GM19455 (cell line): ENCODE measurements around the gene RPL6.

ENCODE experiments used
- ATAC-seq: cut with Tn5 transposase; IDR thresholded peaks from one replicate; pipeline ENCODE4 v1.9.1; 2021; ENCODE audit not compliant: unreplicated experiment

The RPL6 gene

DNA sequence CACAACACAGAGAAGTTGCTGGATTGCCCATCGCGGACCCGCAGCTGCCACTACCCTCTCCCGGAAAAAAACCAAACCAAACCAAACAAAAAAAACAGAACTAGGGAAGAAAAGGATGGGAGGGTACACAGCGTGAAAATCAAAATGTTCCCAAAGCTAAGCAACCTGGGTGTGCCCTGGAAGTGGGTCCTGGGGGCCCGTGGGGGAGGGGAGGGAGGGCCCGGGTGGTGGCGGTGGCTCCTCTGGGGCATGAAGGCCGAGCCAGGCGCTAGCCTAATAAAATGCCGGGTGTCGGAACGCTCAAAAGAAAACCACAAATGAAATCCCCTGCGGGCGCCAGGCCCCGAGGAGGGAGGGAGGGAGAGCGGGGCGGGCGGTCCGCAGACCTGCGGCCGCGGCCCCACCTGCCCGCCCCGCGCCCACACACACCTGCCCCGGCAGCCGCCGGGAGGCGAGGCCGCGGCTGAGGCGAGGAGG, 28.0 kb downstream of the RPL6 start:
- ATAC-seq = peak; percentile 56

DNA sequence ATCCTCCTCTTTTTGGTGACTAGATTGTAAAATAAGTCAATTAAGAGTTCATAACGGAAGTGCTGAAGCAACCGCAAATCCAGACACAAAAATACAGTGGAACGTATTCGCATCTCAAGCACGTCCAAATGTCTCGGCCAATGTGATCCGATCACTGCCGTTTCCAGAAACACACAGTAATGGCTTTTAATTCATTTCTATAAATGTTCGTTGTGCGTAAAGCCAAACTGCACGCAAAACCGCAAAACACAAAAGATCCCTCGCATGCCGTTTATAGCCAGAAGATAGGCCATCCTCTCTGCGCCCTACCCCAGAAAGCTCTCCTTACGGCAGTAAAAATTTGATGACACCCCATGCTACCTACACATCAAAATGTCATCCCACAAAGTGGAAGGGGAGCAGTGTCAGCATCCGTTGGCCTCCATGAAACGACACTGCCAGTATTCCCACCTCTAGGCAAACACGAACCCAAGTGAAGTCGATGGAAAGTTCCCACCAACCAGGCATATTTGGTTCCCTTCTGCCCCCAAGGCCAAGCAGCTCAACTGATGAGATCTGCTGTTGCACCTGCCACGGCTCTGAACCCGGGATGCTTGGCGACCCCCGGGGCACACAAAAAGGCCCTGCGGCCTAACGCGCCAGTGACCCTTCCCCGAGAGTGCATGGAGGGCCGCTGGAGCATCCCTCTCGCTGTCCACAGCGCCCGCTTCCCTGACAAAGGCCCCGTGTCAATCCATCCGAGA, 28.6 kb downstream of the RPL6 start:
- no peak for ATAC-seq

DNA sequence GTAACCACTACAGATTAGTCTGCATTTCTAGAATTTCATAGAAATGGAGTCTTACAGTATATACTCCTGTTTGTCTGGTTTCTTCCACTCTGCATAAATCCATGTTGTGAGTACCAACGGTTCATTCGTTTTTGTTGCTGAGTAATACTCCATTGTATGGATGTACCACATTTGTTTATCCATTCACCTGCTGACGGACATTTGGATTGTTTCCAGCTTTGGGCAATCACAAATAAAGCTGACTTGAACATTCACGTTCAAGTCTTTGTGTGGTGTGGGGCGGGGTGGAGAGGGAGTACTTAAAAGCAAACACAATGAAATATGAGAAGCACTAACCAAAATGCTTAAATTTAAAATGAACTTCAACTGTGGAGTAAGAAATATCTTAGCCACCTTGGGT, 34.3 kb downstream of the RPL6 start:
- no peak for ATAC-seq

DNA sequence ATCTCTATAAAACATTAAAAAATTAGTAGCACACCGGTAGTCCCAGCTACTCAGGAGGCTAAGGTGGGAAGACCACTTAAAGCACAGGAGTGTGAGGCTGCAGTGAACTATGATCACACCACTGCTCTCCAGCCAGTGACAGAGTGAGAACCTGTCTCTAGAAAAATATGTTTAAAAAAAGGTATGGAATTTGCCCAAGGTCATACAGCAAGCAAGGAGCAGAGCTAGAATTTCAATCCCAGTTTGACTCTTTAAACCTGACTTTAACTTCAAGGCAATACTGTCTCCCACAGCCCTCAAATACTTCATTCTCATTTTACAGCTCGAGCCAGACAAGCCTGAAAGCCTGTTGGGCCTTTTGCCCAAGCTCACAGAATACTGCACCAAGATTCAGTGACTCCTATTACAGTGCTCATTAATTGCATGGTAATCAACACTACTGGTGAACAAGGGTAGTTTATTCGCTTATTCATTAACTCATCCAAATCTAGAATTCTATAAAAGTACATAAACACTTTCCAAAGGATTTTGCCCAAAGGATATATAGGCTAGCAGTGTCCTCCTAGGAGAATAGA, 35.2 kb downstream of the RPL6 start:
- ATAC-seq = no peak

DNA sequence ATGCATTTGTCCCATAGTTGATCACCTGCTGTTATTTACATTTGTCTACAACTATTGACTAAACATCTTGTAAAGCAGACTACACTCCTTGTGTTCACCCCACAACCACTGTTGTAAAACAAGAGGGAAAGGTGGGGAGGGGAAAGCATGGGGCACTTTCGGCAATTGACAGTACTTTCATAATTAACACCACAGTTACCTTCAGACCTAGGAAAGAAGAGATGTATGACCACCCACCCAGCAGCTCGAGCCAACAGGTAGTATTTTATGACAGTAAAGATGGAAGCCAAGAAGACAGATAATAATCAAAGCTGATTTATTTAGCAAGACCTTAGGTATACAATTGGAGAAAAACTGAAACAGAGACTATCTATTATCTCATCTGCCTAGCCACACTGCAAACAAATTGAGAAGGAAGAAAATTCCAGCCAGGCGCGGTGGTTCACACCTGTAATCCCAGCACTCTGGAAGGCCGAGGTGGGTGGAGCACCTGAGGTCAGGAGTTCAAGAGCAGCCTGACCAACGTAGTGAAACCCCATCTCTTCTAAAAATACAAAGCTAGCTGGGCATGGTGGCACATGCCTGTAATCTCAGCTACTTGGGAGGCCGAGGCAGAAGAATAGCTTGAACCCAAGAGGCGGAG, 38.4 kb downstream of the RPL6 start:
- no peak for ATAC-seq

DNA sequence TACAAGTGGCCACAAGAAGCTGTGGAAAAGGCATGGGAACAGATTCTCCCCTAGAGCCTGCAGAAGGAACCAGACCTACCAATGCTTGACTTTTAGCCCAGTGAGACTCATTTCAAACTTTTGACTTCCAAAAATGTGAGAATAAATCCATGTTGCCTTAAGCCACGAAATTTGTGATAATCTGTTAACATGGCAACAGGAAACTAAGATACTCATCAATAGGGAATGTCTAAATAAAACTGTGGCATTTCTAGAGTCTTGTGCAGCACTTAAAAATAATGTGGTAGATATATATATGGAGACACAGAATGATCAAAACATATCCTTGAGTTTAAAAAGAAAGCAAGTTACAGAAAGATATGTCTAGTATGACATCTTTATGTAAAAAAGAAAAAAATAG, 39.2 kb downstream of the RPL6 start:
- ATAC-seq = no peak

DNA sequence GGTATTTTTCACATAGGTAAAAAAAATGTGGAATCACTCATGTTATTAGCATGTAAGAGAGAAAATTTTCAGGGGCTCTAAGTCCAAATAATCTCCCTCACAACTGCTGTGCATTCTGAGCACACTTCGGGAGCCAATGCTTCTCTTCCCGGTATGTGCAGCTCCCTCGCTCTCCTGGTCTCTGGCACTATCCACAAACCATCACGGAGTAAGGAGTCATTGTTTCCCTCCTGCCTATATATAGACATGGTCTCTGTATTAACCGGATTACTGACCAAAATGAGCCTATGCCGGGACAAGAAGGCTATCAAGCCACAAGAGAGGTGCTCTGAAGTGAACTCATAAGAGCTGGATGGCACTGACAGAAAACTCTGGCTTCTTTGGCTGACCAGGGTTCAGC, 40.5 kb downstream of the RPL6 start:
- no peak for ATAC-seq

DNA sequence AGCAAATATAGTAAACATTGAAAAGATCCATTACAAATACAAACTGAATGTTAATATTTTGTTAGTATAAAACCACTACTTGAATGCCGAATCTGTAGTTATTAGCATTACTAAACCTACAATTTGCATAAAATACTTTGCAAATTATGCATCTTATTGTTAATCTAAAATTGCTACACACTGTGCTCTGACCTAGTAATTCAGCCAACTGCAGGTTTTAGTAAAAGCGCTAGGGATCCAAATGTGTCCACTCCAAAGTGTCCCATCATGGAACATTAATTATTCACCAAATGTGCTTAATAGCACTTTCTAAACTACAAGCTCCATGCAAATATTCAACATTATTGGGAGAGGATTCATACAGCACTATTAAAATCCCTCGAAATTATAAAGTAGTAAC, 41.4 kb downstream of the RPL6 start:
- no peak for ATAC-seq

DNA sequence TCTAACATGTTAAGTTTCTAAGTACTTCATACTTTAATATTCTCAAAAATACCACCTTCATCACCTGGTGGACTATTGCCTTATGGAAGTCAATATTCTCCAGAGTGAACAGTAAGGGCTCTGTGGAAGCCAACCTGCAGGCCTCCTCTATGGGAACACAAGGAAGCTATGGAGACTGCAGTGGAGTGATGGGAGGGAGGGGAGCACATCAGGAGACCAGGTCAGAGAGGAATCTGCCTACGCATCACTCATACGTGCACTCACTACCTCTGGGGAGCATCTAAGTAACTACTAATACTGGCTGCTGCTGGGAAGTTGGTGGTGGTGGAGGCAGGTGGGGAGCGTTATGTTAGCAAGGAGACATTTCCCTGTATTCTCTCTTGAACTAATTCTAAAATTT, 47.1 kb downstream of the RPL6 start:
- ATAC-seq = no peak

DNA sequence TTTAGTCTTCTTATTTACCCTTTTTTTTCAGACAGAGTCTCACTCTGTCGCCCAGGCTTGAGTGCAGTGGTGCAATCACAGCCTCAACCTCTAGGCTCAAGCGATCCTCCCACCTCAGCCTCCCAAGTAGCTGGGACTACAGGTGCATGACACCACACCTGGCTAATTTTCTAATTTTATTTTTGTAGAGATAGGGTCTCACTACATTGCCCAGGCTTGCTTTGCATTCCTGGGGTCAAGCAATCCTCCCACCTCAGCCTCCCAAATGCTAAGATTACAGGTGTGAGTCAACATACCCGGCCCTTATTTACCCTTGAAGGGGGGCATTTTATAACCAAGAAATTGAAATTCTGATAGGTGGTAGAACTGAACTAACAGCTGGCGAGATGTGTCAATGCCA, 48.1 kb downstream of the RPL6 start:
- ATAC-seq = no peak

DNA sequence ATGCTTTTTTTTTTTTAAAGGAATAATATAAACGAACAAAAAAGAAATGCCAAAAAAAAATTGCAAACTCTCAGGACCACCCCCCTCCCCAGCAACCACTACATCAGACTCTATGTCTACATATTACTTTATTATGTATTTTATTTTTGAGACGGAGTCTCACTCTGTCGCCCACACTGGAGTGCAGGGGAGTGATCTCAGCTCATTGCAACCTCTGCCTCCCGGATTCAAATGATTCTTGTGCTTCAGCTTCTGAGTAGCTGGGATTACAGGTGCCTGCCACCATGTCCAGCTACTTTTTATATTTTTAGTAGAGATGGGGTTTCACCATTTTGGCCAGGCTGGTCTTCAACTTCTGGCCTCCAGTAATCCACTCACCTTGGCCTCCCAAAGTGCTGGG, 50.1 kb downstream of the RPL6 start:
- ATAC-seq = no peak

DNA sequence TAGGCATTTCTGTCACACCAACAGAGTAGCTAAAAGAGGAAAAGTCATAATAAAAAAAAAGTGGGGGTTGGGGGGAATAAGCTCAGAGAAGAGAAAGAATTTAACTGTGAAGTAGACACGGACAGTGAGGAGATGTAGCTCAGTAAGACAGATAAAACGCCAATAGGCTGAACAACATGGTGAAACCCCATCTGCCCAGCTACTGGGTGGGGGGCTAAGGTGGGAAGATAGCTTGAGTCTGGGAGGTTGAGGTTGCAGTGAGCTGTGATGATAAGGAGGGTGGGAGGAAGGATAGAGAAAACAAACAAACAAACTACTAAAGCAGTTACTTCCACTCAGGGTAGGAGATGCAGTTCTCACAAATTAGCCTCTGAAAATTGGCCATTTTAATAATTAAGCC, 52.2 kb downstream of the RPL6 start:
- ATAC-seq = no peak
